ENCODE measurements around the gene MEX3A.
"Not testable (repeated sequence)": the region's sequence is repeated elsewhere in the genome, so short reads cannot be mapped to it uniquely, and the experiment has no call there.

The MEX3A gene

GRCh38 chr1:156126630-156127534, 44.6 kb upstream of the MEX3A start:
- DNase-seq = peak; percentile 92
- Histone ChIP-seq H3K36me3 (replicated peaks) (peaks cover 17% of the 10 kb centered on the region), H3K27me3 (replicated peaks) (no peaks in the 10 kb centered on the region), H3K4me3 (ENCODE audit: low read depth, low read length) (peak overlapping the region; percentile 34), H3K27ac (peak overlapping the region; percentile 100)
- no peak for TF ChIP-seq CTCF (IDR thresholded peaks at IDR 0.05; ENCODE audit: low read depth, low read length, missing control alignments)
- in situ Hi-C loops (cut with HindIII; ENCODE audit: low pct_ligation_motif_present, low sequenced_read_pairs) = no loop called here

GRCh38 chr1:156126043-156126629, 43.9 kb upstream of the MEX3A start:
- DNase-seq = peak; percentile 95

GRCh38 chr1:156125544-156125943, 43.3 kb upstream of the MEX3A start:
- peak overlapping the region; percentile 100 for H3K27ac ChIP-seq
- in situ Hi-C loops (cut with HindIII; ENCODE audit: low pct_ligation_motif_present, low sequenced_read_pairs); DNase-seq; H3K27me3 ChIP-seq (replicated peaks); H3K4me3 ChIP-seq (ENCODE audit: low read depth, low read length); H3K36me3 ChIP-seq (replicated peaks): not testable (repeated sequence)

More at GRCh38 chr1:156126043-156126629, 43.9 kb upstream of the MEX3A start:
- Histone ChIP-seq H3K4me3 (ENCODE audit: low read depth, low read length) (peak overlapping the region; percentile 34), H3K27me3 (replicated peaks) (no peaks in the 10 kb centered on the region), H3K27ac (peak overlapping the region; percentile 100), H3K36me3 (replicated peaks) (peaks cover 12% of the 10 kb centered on the region)
- in situ Hi-C loops (cut with HindIII; ENCODE audit: low pct_ligation_motif_present, low sequenced_read_pairs) = no loop called here
- peak; percentile 78 for TF ChIP-seq CTCF (IDR thresholded peaks at IDR 0.05; ENCODE audit: low read depth, low read length, missing control alignments)

GRCh38 chr1:156124557-156125483, 42.6 kb upstream of the MEX3A start:
- Histone ChIP-seq H3K27ac (peak overlapping the region; percentile 100), H3K36me3 (replicated peaks) (peaks cover 12% of the 10 kb centered on the region), H3K27me3 (replicated peaks) (no peaks in the 10 kb centered on the region), H3K4me3 (ENCODE audit: low read depth, low read length) (no peak overlapping the region)
- DNase-seq = no peak
- no peak for TF ChIP-seq CTCF (IDR thresholded peaks at IDR 0.05; ENCODE audit: low read depth, low read length, missing control alignments)
- in situ Hi-C loops (cut with HindIII; ENCODE audit: low pct_ligation_motif_present, low sequenced_read_pairs) = no loop called here

- H3K27me3 ChIP-seq (replicated peaks) = no peaks in the 10 kb centered on the region
- TF ChIP-seq CTCF (IDR thresholded peaks at IDR 0.05; ENCODE audit: low read depth, low read length, missing control alignments) = peak; percentile 58
- H3K27ac ChIP-seq = peak overlapping the region; percentile 100
- peaks cover 13% of the 10 kb centered on the region for H3K36me3 ChIP-seq (replicated peaks)
- peak overlapping the region; percentile 7 for H3K4me3 ChIP-seq (ENCODE audit: low read depth, low read length)
- in situ Hi-C loops (cut with HindIII; ENCODE audit: low pct_ligation_motif_present, low sequenced_read_pairs) = no loop called here
- DNase-seq = peak; percentile 97
These were observed 41.3 kb upstream of the MEX3A start for GRCh38 chr1:156123356-156124196.
